ENCODE data around the gene ALAD.

Gene ALAD

GRCh38 chr9:113360242-113360842 lies 40.7 kb downstream of the ALAD start:
- no peak for TF ChIP-seq CTCF (IDR thresholded peaks at IDR 0.05; ENCODE audit: low read depth, low read length)
- no peak overlapping the region for H3K4me3 ChIP-seq (ENCODE audit: low read depth, low read length)

- no peak for TF ChIP-seq CTCF (IDR thresholded peaks at IDR 0.05; ENCODE audit: low read depth, low read length)
- no peak overlapping the region for H3K4me3 ChIP-seq (ENCODE audit: low read depth, low read length)
Observed at GRCh38 chr9:113359385-113359784, 41.7 kb downstream of the ALAD start.

GRCh38 chr9:113356686-113357292 lies 44.3 kb downstream of the ALAD start:
- no peak for TF ChIP-seq CTCF (IDR thresholded peaks at IDR 0.05; ENCODE audit: low read depth, low read length)
- no peak overlapping the region for H3K4me3 ChIP-seq (ENCODE audit: low read depth, low read length)

GRCh38 chr9:113355040-113355596 lies 46.0 kb downstream of the ALAD start:
- no peak for TF ChIP-seq CTCF (IDR thresholded peaks at IDR 0.05; ENCODE audit: low read depth, low read length)
- no peak overlapping the region for H3K4me3 ChIP-seq (ENCODE audit: low read depth, low read length)

- TF ChIP-seq CTCF (IDR thresholded peaks at IDR 0.05; ENCODE audit: low read depth, low read length), result no peak
- no peak overlapping the region for H3K4me3 ChIP-seq (ENCODE audit: low read depth, low read length)
Observed at GRCh38 chr9:113352411-113352810, 48.7 kb downstream of the ALAD start.

GRCh38 chr9:113352006-113352405 lies 49.1 kb downstream of the ALAD start:
- no peak for TF ChIP-seq CTCF (IDR thresholded peaks at IDR 0.05; ENCODE audit: low read depth, low read length)
- no peak overlapping the region for H3K4me3 ChIP-seq (ENCODE audit: low read depth, low read length)

GRCh38 chr9:113350937-113351336 lies 50.1 kb downstream of the ALAD start:
- no peak for TF ChIP-seq CTCF (IDR thresholded peaks at IDR 0.05; ENCODE audit: low read depth, low read length)
- no peak overlapping the region for H3K4me3 ChIP-seq (ENCODE audit: low read depth, low read length)
